Type B pancreatic cell (in vitro differentiated cells): ENCODE data around the gene ARHGAP44. TPM values are rescaled to one million over a fixed set of nuclear protein-coding genes. Genes with fewer than 3 reads are reported as not detected.

Source experiments
- DNase-seq: peaks from one replicate; pipeline ENCODE4 v3.0.0; 2021; ENCODE audit warnings: mixed read lengths; ENCODE audit not compliant: unreplicated experiment; ENCODE audit errors: extremely low spot score
- H3K27ac Mint-ChIP-seq: 2 replicates; pipeline ENCODE4 v1.8.0; 2021; ENCODE audit warnings: mild to moderate bottlenecking, mixed read lengths
- H3K27me3 Mint-ChIP-seq: 2 replicates; pipeline ENCODE4 v1.8.0; 2021; ENCODE audit warnings: mixed read lengths
- H3K36me3 Mint-ChIP-seq: 2 replicates; pipeline ENCODE4 v1.8.0; 2021; ENCODE audit warnings: mixed read lengths
- H3K4me1 Mint-ChIP-seq: one replicate; pipeline ENCODE4 v1.8.0; 2021; ENCODE audit warnings: mixed read lengths; ENCODE audit not compliant: unreplicated experiment
- H3K4me3 Mint-ChIP-seq: 2 replicates; pipeline ENCODE4 v1.8.0; 2021; ENCODE audit warnings: mild to moderate bottlenecking, mixed read lengths
- H3K9me3 Mint-ChIP-seq: 2 replicates; pipeline ENCODE4 v1.8.0; 2021; ENCODE audit warnings: mixed read lengths
- CTCF ChIP-seq: fragments of 200-600 bp; sonication (generic); conservative IDR thresholded peaks from 2 replicates; pipeline ENCODE4 v1.5.0; 2021; ENCODE audit warnings: antibody characterized with exemption, mild to moderate bottlenecking
- total RNA-seq: library from RNA; stranded (reverse); gene quantifications from 2 replicates; pipeline ENCODE4 v1.2.1, GENCODE V29; 2021; ENCODE audit warnings: low replicate concordance

ARHGAP44 gene
- total RNA-seq, 1 donor from 2014 or later = 10.9 TPM

DNA sequence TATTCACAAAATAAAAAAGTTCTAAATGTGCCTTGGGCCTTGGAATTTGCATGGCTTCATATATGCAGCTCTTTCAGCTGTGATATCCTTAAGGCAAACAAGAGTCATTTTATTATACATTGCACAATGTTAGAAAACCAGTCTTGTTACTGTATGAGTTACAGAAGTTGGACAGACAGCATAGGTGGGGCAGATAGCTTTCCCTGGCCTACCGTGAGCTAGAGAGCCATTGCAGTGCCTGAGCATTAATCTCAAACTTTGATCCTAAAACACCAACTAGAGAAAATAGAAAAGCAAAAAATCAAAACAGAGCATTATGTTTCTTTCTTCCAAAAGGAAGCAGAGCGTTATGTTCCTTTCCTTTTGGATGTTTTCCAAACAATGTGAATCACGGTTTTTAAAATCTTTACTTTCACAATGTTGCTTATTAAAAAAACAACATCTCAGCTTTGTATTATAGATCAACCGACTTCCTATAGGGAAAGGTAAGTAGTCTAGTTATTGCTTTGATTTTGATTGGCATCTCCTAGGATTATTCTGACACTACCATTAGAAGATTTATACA, 32.2 kb downstream of the ARHGAP44 start:
- H3K9me3 Mint-ChIP-seq = peaks cover 4% of the 10 kb centered on the region
- TF ChIP-seq CTCF = no peak
- no peak for DNase-seq
- no peaks in the 10 kb centered on the region for H3K36me3 Mint-ChIP-seq
- H3K4me3 Mint-ChIP-seq = no peak overlapping the region
- H3K4me1 Mint-ChIP-seq = no peaks in the 10 kb centered on the region
- H3K27ac Mint-ChIP-seq = no peak overlapping the region
- H3K27me3 Mint-ChIP-seq = no peaks in the 10 kb centered on the region

- TF ChIP-seq CTCF = no peak
- Mint-ChIP-seq H3K4me1 (no peaks in the 10 kb centered on the region), H3K36me3 (no peaks in the 10 kb centered on the region), H3K4me3 (no peak overlapping the region), H3K27ac (no peak overlapping the region), H3K27me3 (no peaks in the 10 kb centered on the region), H3K9me3 (peaks cover 10% of the 10 kb centered on the region)
- no peak for DNase-seq
Observed at GRCh38 chr17:12826431-12826830, 37.1 kb downstream of the ARHGAP44 start.

DNA sequence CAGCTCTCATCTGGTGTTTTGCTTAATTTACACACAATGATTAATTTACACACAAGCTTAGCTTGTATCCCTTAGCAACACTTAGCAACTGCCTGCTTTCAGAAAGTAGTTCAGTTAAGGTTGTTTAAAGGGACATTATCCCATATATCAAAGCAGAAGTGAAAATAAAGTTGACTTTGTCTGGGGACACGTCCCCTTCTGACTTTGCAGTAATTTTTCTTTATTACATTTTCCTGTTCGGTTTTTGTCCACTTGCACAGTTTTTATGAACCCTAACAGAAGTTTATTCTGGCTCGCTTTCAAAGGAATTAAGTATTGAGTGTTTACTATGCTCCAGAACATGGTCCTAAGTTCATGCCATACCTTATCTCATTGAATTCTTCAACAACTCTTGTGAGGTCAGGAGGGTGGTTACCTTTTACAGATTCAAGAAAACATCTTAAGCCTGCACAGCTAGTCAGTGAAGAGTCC, 41.5 kb downstream of the ARHGAP44 start:
- no peak overlapping the region for H3K4me3 Mint-ChIP-seq
- DNase-seq = no peak
- H3K27me3 Mint-ChIP-seq = no peaks in the 10 kb centered on the region
- H3K27ac Mint-ChIP-seq = no peak overlapping the region
- no peak for TF ChIP-seq CTCF
- peaks cover 16% of the 10 kb centered on the region for H3K9me3 Mint-ChIP-seq
- H3K36me3 Mint-ChIP-seq = peaks cover 5% of the 10 kb centered on the region
- H3K4me1 Mint-ChIP-seq = no peaks in the 10 kb centered on the region

DNA sequence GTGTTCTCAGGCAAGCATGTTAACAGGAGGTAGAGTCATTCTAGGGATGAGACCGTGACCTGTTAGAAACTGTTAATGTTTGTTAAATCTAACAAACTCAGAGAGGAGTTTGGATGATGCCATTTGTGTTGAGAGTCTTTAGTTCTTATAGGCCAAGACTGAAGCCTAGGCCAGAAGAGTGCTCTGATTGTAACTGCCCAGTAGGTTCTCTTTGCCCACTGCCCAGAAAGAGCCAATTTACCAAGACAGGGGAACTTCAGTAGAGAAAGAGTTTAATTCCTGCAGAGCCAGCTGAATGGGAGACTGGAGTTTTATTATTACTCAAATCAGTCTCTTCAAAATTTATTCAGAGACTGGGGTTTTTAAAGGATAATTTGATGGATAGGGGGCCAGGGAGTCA, 42.5 kb downstream of the ARHGAP44 start:
- H3K27me3 Mint-ChIP-seq = no peaks in the 10 kb centered on the region

GRCh38 chr17:12839042-12839441, 49.7 kb downstream of the ARHGAP44 start:
- no peaks in the 10 kb centered on the region for H3K4me1 Mint-ChIP-seq
- H3K27ac Mint-ChIP-seq = no peak overlapping the region
- H3K36me3 Mint-ChIP-seq = peaks cover 3% of the 10 kb centered on the region
- no peak for TF ChIP-seq CTCF
- no peaks in the 10 kb centered on the region for H3K27me3 Mint-ChIP-seq
- H3K9me3 Mint-ChIP-seq = peaks cover 4% of the 10 kb centered on the region
- H3K4me3 Mint-ChIP-seq = no peak overlapping the region
- no peak for DNase-seq

More for the DNA sequence above, 42.5 kb downstream of the ARHGAP44 start:
- Mint-ChIP-seq H3K9me3 (peaks cover 16% of the 10 kb centered on the region), H3K36me3 (peaks cover 5% of the 10 kb centered on the region), H3K4me1 (no peaks in the 10 kb centered on the region), H3K4me3 (no peak overlapping the region), H3K27ac (no peak overlapping the region)
- no peak for DNase-seq
- no peak for TF ChIP-seq CTCF
